ENCODE results near the gene NDUFB7.

The NDUFB7 gene

DNA sequence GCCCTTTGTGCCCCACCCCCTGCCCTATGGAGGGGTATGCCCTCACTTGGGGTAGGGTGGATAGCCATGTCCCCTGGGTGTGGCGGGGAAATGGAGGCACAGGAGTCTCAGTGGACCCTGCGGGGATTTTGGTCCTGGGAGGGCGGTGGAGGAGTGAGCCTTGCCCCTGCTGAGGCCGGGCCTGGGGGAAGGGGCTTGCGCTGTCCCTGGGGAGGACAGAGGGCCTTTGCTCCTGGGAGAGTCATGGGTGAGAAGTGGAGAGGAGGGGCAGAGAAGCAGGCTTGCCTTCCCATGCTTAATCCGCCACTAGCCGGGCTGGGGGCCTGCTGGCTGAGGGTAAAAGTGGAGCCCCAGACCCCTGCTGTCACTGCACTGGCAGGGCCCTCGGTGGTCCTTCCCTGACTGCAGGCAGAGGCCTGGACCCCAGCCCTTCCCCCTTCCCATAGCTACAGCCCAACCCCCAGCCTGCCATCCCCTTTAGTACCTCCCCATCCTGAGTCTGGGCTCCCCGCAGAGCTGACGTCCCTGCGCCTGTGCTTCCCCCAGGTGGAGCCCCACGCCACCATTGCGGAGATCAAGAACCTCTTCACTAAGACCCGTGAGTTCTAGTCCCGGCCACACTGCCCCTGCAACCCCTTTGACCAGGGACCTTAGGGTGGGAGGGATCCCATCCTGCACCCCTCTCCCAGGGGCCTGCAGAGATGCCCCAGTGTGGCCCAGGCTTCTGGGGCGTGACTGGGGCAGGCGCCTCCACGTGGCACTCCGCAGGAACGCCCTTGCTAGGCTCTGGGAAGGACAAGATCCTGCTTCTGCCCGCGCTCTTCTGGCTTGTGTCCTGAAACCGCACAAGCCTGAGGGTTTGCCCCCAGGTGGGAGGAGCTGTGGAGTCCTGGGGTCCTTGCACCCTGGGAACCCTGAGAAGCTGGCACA lies 8.9 kb downstream of the NDUFB7 start:
- TF ChIP-seq CREB1 (IDR thresholded peaks at IDR 0.05; ENCODE audit: low read depth) (no peak), TEAD4 (IDR thresholded peaks at IDR 0.05) (no peak)
- TF ChIP-seq, protein P1, sequence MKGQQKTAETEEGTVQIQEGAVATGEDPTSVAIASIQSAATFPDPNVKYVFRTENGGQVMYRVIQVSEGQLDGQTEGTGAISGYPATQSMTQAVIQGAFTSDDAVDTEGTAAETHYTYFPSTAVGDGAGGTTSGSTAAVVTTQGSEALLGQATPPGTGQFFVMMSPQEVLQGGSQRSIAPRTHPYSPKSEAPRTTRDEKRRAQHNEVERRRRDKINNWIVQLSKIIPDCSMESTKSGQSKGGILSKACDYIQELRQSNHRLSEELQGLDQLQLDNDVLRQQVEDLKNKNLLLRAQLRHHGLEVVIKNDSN (IDR thresholded peaks at IDR 0.05) = no peak

DNA sequence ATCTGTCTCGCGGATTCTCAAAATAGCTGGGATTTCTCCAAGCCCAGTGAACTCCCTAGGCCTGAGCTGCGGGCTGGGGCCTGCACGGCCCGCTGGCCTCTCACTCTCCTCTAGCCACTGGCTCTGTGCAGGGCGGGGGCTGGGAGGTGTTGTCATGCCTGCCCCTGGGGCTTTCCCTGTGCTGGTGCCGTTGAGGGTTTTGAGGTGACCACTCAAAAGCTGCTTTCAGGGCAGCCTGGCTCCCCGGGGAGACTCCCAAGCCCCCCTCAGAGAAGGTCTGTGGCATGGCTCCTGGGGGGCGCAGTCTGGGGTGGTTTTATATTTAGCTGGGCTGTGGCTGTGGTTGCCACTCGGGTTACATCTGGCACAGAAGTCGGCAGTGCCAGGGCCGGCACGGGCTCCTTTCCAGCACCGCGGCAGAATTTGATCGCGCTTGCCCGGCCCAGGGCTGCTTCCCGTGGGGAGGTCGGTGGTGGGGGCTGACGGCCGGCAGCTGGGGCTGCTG lies 10.0 kb downstream of the NDUFB7 start:
- TF ChIP-seq NFIC (IDR thresholded peaks at IDR 0.05) = no peak
- no peak for TF ChIP-seq RAD21 (IDR thresholded peaks at IDR 0.05; ENCODE audit: low read depth)
- TF ChIP-seq EGR1 (IDR thresholded peaks at IDR 0.05) = no peak
- TF ChIP-seq YY1 (IDR thresholded peaks at IDR 0.05; ENCODE audit: low read depth) = no peak
- no peak for TF ChIP-seq CREB1 (IDR thresholded peaks at IDR 0.05; ENCODE audit: low read depth)
- TF ChIP-seq TCF12 (IDR thresholded peaks at IDR 0.05; ENCODE audit: low read depth) = no peak
- TF ChIP-seq, protein P2, sequence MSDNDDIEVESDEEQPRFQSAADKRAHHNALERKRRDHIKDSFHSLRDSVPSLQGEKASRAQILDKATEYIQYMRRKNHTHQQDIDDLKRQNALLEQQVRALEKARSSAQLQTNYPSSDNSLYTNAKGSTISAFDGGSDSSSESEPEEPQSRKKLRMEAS (IDR thresholded peaks at IDR 0.05) = no peak
- no peak for TF ChIP-seq CEBPB (IDR thresholded peaks at IDR 0.05)
- no peak for TF ChIP-seq TAF1 (IDR thresholded peaks at IDR 0.05; ENCODE audit: low read depth)
- no peak for TF ChIP-seq ZBTB7A (IDR thresholded peaks at IDR 0.05; ENCODE audit: low read depth)
- no peak for TF ChIP-seq TEAD4 (IDR thresholded peaks at IDR 0.05)
- no peak for TF ChIP-seq EP300 (IDR thresholded peaks at IDR 0.05; ENCODE audit: borderline replicate concordance)
- TF ChIP-seq, protein P3, sequence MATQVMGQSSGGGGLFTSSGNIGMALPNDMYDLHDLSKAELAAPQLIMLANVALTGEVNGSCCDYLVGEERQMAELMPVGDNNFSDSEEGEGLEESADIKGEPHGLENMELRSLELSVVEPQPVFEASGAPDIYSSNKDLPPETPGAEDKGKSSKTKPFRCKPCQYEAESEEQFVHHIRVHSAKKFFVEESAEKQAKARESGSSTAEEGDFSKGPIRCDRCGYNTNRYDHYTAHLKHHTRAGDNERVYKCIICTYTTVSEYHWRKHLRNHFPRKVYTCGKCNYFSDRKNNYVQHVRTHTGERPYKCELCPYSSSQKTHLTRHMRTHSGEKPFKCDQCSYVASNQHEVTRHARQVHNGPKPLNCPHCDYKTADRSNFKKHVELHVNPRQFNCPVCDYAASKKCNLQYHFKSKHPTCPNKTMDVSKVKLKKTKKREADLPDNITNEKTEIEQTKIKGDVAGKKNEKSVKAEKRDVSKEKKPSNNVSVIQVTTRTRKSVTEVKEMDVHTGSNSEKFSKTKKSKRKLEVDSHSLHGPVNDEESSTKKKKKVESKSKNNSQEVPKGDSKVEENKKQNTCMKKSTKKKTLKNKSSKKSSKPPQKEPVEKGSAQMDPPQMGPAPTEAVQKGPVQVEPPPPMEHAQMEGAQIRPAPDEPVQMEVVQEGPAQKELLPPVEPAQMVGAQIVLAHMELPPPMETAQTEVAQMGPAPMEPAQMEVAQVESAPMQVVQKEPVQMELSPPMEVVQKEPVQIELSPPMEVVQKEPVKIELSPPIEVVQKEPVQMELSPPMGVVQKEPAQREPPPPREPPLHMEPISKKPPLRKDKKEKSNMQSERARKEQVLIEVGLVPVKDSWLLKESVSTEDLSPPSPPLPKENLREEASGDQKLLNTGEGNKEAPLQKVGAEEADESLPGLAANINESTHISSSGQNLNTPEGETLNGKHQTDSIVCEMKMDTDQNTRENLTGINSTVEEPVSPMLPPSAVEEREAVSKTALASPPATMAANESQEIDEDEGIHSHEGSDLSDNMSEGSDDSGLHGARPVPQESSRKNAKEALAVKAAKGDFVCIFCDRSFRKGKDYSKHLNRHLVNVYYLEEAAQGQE (IDR thresholded peaks at IDR 0.05; ENCODE audit: low read depth) = no peak

DNA sequence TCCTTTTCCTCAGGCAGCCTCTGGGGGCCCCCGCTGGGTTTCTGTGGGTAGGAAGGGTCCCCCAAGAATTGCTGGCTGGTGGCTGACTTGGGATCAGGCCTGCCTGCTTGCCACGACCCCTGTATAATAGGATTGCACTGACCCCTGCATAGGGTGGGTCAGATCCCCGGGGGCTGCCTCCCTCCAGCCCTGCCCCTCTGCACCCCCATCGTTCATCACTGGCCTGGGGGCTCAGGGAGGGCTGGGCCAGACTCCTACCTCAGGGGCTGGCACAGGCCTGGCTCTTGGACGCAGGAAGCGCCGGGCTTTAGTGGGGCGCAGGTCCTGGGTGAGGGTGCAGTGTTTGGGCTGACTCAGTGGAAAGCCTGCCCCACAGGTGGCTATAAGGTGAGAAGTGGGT lies 10.6 kb downstream of the NDUFB7 start:
- no peak for TF ChIP-seq FOXM1 (IDR thresholded peaks at IDR 0.05; ENCODE audit: borderline replicate concordance, low read depth)
- no peak for TF ChIP-seq EGR1 (IDR thresholded peaks at IDR 0.05)
- no peak for TF ChIP-seq NFIC (IDR thresholded peaks at IDR 0.05)
- no peak for TF ChIP-seq RAD21 (IDR thresholded peaks at IDR 0.05; ENCODE audit: low read depth)
- no peak for TF ChIP-seq TEAD4 (IDR thresholded peaks at IDR 0.05)
- TF ChIP-seq, protein P2 (IDR thresholded peaks at IDR 0.05) = no peak
- TF ChIP-seq EP300 (IDR thresholded peaks at IDR 0.05; ENCODE audit: borderline replicate concordance) = no peak
- TF ChIP-seq TCF12 (IDR thresholded peaks at IDR 0.05; ENCODE audit: low read depth) = no peak
- TF ChIP-seq ZBTB7A (IDR thresholded peaks at IDR 0.05; ENCODE audit: low read depth) = no peak

DNA sequence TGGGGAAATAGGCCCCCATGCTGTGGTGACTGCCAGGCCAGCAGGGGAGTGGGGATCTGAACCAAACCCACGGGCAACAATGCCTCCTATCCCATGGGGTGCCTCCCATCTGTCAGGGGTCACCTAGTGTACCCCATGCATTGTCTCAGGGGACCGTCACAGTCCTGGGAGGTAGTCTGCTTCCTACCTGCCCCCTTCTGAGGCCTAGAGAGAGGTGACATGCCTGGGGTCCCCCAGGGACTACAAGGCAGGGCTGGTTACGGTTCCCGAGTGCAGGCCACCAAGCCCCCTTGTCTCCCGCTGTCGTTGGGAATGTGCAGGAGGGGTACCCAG lies 11.1 kb downstream of the NDUFB7 start:
- TF ChIP-seq TCF12 (IDR thresholded peaks at IDR 0.05; ENCODE audit: low read depth) (no peak), TEAD4 (IDR thresholded peaks at IDR 0.05) (no peak), TAF1 (IDR thresholded peaks at IDR 0.05; ENCODE audit: low read depth) (no peak), EP300 (IDR thresholded peaks at IDR 0.05; ENCODE audit: borderline replicate concordance) (no peak), NFIC (IDR thresholded peaks at IDR 0.05) (no peak), ZBTB7A (IDR thresholded peaks at IDR 0.05; ENCODE audit: low read depth) (no peak), YY1 (IDR thresholded peaks at IDR 0.05; ENCODE audit: low read depth) (no peak), CREB1 (IDR thresholded peaks at IDR 0.05; ENCODE audit: low read depth) (no peak), FOXM1 (IDR thresholded peaks at IDR 0.05; ENCODE audit: borderline replicate concordance, low read depth) (no peak), EGR1 (IDR thresholded peaks at IDR 0.05) (no peak), CEBPB (IDR thresholded peaks at IDR 0.05) (no peak), RAD21 (IDR thresholded peaks at IDR 0.05; ENCODE audit: low read depth) (no peak)
- TF ChIP-seq, protein P2 (IDR thresholded peaks at IDR 0.05) = no peak
- TF ChIP-seq, protein P3 (IDR thresholded peaks at IDR 0.05; ENCODE audit: low read depth) = no peak
- TF ChIP-seq, protein P1 (IDR thresholded peaks at IDR 0.05) = no peak

DNA sequence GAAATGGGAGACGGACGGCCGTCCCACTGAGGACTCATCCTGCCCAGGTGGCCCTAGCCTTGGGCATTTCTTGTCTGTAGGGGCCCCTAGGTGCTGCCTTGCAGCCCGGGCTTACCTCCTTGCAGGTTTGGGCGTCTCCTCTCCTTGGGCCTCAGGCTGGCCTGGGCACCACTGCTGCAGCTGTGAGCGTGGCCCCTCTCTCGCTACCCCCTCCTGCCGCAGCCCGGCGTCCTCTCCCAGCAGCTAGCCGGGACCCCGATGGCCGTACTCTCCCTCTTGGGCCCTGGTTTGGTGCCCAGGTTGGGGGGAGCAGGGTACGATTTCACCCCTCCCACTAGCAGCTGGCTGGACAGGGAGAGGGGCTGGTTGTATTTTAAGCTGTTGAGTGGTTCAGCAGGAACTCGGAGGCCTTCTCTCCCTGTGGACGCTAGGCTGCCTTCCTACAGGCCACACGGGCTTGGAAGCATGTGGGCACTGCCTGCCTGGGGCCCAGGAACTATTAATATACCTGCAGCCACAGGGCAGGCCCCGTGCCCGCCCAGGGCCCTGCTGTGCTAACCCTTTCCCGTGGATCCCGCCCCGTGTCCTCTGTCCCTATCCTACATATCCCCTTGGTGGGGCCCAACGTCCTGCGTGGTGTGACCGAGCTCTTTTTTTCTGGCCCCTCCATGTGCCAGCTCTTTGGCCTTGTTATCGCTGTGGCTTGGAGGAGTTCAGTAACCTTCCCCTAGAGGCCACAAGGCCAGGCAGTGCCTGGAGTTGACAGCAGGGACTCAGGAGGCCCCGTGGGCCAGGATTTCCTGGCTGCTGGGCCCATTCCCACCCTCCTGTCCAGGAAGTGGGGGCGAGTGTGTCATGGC lies 11.7 kb downstream of the NDUFB7 start:
- TF ChIP-seq EP300 (IDR thresholded peaks at IDR 0.05; ENCODE audit: borderline replicate concordance) (no peak), ZBTB7A (IDR thresholded peaks at IDR 0.05; ENCODE audit: low read depth) (no peak)
- TF ChIP-seq, protein P3 (IDR thresholded peaks at IDR 0.05; ENCODE audit: low read depth) = no peak

Measured in Ishikawa (cell line).